HG03039 (cell line): ENCODE results near the gene SLC40A1.
"Not testable (repeated sequence)": the region's sequence is repeated elsewhere in the genome, so short reads cannot be mapped to it uniquely, and the experiment has no call there.

Experiments
- ATAC-seq: cut with Tn5 transposase; IDR thresholded peaks from one replicate; pipeline ENCODE4 v1.9.1; 2021; ENCODE audit warnings: mild to moderate bottlenecking, moderate library complexity; ENCODE audit not compliant: unreplicated experiment

Gene SLC40A1

GRCh38 chr2:189580658-189581353 lies at the start of gene SLC40A1:
TSS of gene SLC40A1 (minus strand) at chr2:189580786. CDS start at chr2:189580460, 326 bp downstream.
- ATAC-seq = peak; percentile 68

GRCh38 chr2:189629531-189630453 lies 49.2 kb upstream of the SLC40A1 start:
- ATAC-seq = no peak

GRCh38 chr2:189628817-189629530 lies 48.4 kb upstream of the SLC40A1 start:
- ATAC-seq = no peak

GRCh38 chr2:189627789-189628188 lies 47.2 kb upstream of the SLC40A1 start:
- ATAC-seq = no peak

- ATAC-seq = no peak
Observed at GRCh38 chr2:189625636-189626035, 45.0 kb upstream of the SLC40A1 start.

GRCh38 chr2:189624648-189625355 lies 44.2 kb upstream of the SLC40A1 start:
- no peak for ATAC-seq

- no peak for ATAC-seq
Observed at GRCh38 chr2:189623049-189623448, 42.5 kb upstream of the SLC40A1 start.

GRCh38 chr2:189621781-189622180 lies 41.2 kb upstream of the SLC40A1 start:
- no peak for ATAC-seq

- no peak for ATAC-seq
Observed at GRCh38 chr2:189618197-189618596, 37.6 kb upstream of the SLC40A1 start.

GRCh38 chr2:189614585-189614984 lies 34.0 kb upstream of the SLC40A1 start:
- no peak for ATAC-seq

GRCh38 chr2:189613650-189614420 lies 33.2 kb upstream of the SLC40A1 start:
- no peak for ATAC-seq

GRCh38 chr2:189613077-189613636 lies 32.6 kb upstream of the SLC40A1 start:
- no peak for ATAC-seq

- ATAC-seq = no peak
Observed at GRCh38 chr2:189610700-189611099, 30.1 kb upstream of the SLC40A1 start.

GRCh38 chr2:189609853-189610252 lies 29.3 kb upstream of the SLC40A1 start:
- no peak for ATAC-seq

GRCh38 chr2:189609423-189609816 lies 28.8 kb upstream of the SLC40A1 start:
- no peak for ATAC-seq

GRCh38 chr2:189608795-189609422 lies 28.3 kb upstream of the SLC40A1 start:
- no peak for ATAC-seq

GRCh38 chr2:189608170-189608569 lies 27.6 kb upstream of the SLC40A1 start:
- no peak for ATAC-seq

- ATAC-seq = no peak
Observed at GRCh38 chr2:189602233-189602632, 21.6 kb upstream of the SLC40A1 start.

- ATAC-seq = not testable (repeated sequence)
Observed at GRCh38 chr2:189601652-189602051, 21.1 kb upstream of the SLC40A1 start.
